H1 (cell line): Measurements from ENCODE around the gene NEURL4. TPM values are rescaled to one million over a fixed set of nuclear protein-coding genes. Genes with fewer than 3 reads are reported as not detected.

ENCODE experiments used
- HDAC6 ChIP-seq: IDR thresholded peaks from one replicate; pipeline ENCODE4 v1.7.1; 2012; ENCODE audit warnings: low read depth, mild to moderate bottlenecking, inconsistent platforms, low read length, moderate library complexity
- polyA plus RNA-seq, 7 experiments: library from polyadenylated mRNA; depleted of rRNA in 3 of 7; stranded (reverse) in 5 of 7; unstranded in 2 of 7; fragments of >200 nt in 5 of 7; fragments of 200-250 nt in 2 of 7; gene quantifications; 1 replicate in 5 of 7; 2 replicates in 1 of 7; 4 replicates in 1 of 7; pipeline versions ENCODE4 v1.2.1 to v1.2.3, GENCODE V29; 2011 to 2013; ENCODE audit warnings: missing spikeins in 2 of 7, mixed read lengths in 2 of 7
- total RNA-seq: library from RNA; stranded (reverse); fragmentation: NEBNext Ultra II Directional; extraction: Animal tissue kit (Norgen Biotek cat#: 25700); gene quantifications from 2 replicates; pipeline ENCODE4 v1.2.1, GENCODE V29; 2021
- TF ChIP-seq, protein P1 (sequence below), 3 experiments: IDR thresholded peaks; 1 replicate in 2 of 3; 2 replicates in 1 of 3; pipeline versions ENCODE4 v1.5.1 to v1.6.1; 2011; ENCODE audit warnings: low read length in 3 of 3, mild to moderate bottlenecking in 3 of 3, inconsistent platforms in 2 of 3, low read depth in 1 of 3, moderate library complexity in 1 of 3; ENCODE audit not compliant: insufficient read depth in 1 of 3; ENCODE audit errors: control extremely low read depth in 1 of 3
- TF ChIP-seq, protein P2 (sequence below): fragments of 300-600 bp; sonication (generic); IDR thresholded peaks from 2 replicates; pipeline ENCODE4 v1.7.1; 2012; ENCODE audit warnings: low read length, moderate library complexity, mild to moderate bottlenecking, inconsistent platforms; ENCODE audit not compliant: insufficient replicate concordance

NEURL4 gene
- total and polyA plus RNA-seq, 2 of the 8 experiments (the other 6 are each of a cell fraction or from before 2014, with no cell fraction given), result 29.6 to 46.8 TPM

DNA sequence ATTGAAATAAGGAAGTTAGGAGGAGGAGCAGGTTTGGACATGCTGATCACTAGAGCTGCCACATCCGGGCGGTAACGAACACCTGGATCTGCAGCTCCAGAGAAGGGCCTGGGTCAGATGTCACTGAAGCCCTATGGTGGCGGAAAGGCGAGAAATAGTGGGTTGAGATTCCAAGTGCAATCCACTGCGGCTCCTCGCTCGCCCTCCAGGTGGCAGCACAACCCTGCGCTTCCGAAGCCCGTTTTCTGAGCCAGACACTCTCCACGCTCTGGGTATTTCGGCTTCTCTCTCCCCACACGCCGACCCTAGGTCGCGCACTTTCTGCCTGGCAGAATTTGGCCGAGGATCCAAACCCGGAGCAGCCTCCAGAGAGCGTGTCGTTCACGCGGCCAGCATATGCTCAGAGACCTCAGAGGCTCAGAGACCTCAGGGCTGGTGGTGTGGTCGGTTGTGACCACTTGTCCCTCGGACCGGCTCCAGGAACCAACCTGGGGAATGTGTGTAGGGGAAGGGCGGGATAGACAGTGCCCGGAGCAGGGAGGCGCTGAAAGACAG, 48.5 kb downstream of the NEURL4 start (continued):
- TF ChIP-seq, protein P1, sequence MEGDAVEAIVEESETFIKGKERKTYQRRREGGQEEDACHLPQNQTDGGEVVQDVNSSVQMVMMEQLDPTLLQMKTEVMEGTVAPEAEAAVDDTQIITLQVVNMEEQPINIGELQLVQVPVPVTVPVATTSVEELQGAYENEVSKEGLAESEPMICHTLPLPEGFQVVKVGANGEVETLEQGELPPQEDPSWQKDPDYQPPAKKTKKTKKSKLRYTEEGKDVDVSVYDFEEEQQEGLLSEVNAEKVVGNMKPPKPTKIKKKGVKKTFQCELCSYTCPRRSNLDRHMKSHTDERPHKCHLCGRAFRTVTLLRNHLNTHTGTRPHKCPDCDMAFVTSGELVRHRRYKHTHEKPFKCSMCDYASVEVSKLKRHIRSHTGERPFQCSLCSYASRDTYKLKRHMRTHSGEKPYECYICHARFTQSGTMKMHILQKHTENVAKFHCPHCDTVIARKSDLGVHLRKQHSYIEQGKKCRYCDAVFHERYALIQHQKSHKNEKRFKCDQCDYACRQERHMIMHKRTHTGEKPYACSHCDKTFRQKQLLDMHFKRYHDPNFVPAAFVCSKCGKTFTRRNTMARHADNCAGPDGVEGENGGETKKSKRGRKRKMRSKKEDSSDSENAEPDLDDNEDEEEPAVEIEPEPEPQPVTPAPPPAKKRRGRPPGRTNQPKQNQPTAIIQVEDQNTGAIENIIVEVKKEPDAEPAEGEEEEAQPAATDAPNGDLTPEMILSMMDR (IDR thresholded peaks at IDR 0.05; ENCODE audit: control extremely low read depth in 1 of 3, insufficient read depth in 1 of 3, low read depth in 1 of 3, low read length in 3 of 3), result peak; percentile 94 to 100 (median 97)
- TF ChIP-seq, protein P2, sequence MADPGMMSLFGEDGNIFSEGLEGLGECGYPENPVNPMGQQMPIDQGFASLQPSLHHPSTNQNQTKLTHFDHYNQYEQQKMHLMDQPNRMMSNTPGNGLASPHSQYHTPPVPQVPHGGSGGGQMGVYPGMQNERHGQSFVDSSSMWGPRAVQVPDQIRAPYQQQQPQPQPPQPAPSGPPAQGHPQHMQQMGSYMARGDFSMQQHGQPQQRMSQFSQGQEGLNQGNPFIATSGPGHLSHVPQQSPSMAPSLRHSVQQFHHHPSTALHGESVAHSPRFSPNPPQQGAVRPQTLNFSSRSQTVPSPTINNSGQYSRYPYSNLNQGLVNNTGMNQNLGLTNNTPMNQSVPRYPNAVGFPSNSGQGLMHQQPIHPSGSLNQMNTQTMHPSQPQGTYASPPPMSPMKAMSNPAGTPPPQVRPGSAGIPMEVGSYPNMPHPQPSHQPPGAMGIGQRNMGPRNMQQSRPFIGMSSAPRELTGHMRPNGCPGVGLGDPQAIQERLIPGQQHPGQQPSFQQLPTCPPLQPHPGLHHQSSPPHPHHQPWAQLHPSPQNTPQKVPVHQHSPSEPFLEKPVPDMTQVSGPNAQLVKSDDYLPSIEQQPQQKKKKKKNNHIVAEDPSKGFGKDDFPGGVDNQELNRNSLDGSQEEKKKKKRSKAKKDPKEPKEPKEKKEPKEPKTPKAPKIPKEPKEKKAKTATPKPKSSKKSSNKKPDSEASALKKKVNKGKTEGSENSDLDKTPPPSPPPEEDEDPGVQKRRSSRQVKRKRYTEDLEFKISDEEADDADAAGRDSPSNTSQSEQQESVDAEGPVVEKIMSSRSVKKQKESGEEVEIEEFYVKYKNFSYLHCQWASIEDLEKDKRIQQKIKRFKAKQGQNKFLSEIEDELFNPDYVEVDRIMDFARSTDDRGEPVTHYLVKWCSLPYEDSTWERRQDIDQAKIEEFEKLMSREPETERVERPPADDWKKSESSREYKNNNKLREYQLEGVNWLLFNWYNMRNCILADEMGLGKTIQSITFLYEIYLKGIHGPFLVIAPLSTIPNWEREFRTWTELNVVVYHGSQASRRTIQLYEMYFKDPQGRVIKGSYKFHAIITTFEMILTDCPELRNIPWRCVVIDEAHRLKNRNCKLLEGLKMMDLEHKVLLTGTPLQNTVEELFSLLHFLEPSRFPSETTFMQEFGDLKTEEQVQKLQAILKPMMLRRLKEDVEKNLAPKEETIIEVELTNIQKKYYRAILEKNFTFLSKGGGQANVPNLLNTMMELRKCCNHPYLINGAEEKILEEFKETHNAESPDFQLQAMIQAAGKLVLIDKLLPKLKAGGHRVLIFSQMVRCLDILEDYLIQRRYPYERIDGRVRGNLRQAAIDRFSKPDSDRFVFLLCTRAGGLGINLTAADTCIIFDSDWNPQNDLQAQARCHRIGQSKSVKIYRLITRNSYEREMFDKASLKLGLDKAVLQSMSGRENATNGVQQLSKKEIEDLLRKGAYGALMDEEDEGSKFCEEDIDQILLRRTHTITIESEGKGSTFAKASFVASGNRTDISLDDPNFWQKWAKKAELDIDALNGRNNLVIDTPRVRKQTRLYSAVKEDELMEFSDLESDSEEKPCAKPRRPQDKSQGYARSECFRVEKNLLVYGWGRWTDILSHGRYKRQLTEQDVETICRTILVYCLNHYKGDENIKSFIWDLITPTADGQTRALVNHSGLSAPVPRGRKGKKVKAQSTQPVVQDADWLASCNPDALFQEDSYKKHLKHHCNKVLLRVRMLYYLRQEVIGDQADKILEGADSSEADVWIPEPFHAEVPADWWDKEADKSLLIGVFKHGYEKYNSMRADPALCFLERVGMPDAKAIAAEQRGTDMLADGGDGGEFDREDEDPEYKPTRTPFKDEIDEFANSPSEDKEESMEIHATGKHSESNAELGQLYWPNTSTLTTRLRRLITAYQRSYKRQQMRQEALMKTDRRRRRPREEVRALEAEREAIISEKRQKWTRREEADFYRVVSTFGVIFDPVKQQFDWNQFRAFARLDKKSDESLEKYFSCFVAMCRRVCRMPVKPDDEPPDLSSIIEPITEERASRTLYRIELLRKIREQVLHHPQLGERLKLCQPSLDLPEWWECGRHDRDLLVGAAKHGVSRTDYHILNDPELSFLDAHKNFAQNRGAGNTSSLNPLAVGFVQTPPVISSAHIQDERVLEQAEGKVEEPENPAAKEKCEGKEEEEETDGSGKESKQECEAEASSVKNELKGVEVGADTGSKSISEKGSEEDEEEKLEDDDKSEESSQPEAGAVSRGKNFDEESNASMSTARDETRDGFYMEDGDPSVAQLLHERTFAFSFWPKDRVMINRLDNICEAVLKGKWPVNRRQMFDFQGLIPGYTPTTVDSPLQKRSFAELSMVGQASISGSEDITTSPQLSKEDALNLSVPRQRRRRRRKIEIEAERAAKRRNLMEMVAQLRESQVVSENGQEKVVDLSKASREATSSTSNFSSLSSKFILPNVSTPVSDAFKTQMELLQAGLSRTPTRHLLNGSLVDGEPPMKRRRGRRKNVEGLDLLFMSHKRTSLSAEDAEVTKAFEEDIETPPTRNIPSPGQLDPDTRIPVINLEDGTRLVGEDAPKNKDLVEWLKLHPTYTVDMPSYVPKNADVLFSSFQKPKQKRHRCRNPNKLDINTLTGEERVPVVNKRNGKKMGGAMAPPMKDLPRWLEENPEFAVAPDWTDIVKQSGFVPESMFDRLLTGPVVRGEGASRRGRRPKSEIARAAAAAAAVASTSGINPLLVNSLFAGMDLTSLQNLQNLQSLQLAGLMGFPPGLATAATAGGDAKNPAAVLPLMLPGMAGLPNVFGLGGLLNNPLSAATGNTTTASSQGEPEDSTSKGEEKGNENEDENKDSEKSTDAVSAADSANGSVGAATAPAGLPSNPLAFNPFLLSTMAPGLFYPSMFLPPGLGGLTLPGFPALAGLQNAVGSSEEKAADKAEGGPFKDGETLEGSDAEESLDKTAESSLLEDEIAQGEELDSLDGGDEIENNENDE, result no peak
- no peak for TF ChIP-seq HDAC6
- TF ChIP-seq, all 59 proteins: peak for 22
